K562 (cell line): Measurements from ENCODE around the gene TMEM147. TPM values are rescaled to one million over a fixed set of nuclear protein-coding genes. Genes with fewer than 3 reads are reported as not detected.

Experiments used
- ATAC-seq: fragments of 200-7000 bp; cut with Tn5 transposase; 3 replicates; pipeline ENCODE4 v1.9.1; 2020; ENCODE audit warnings: moderate library complexity
- BruUV-seq: library from RNA; stranded (reverse); fragments of 400-500 nt; replicated peaks from 2 replicates; lab custom pipeline; 2021; lab: Mats Ljungman, UMichigan
- CTCF ChIA-PET: fragments of 300-600 bp; formaldehyde crosslinking; extraction: SDS; loops from one replicate; lab custom pipeline; 2021; ENCODE audit warnings: low intra/inter-chr PET ratio; lab: Yijun Ruan, JAX
- POLR2A ChIA-PET: fragments of 300-600, 350-650 bp; sonication (Branson Sonifier 250); formaldehyde crosslinking; extraction: SDS; loops from one replicate; lab custom pipeline; 2021; ENCODE audit warnings: antibody characterized with exemption, inconsistent platforms; lab: Yijun Ruan, JAX
- DNase-seq, 4 experiments: peaks; one replicate each; pipeline versions ENCODE4 v3.0.0 to v3.0.0-alpha.2; 2011 to 2018; ENCODE audit warnings: low spot score in 3 of 4, mixed read lengths in 3 of 4; ENCODE audit errors: extremely low read depth in 1 of 4
- FAIRE-seq: peaks from 2 replicates; lab custom pipeline; 2011; peaks lifted over from hg19 to GRCh38; lab: Jason Lieb, UNC
- H2AFZ ChIP-seq: 2 replicates; pipeline ENCODE4 v1.6.0; 2011; ENCODE audit warnings: low read depth, low read length, control low read depth, inconsistent platforms
- H3K27ac ChIP-seq: fragments of 200-600 bp; 3 replicates; pipeline ENCODE4 v1.8.0; 2011; ENCODE audit warnings: low read depth, mild to moderate bottlenecking, control low read depth, inconsistent platforms, low read length, moderate library complexity, mixed read lengths; ENCODE audit errors: extremely low read depth
- H3K27me3 ChIP-seq, 2 experiments: fragments of 300-600 bp in 1 of 2; 2 replicates in 1 of 2; 3 replicates in 1 of 2; pipeline versions ENCODE4 v1.6.0 to v1.8.0; 2011; ENCODE audit warnings: inconsistent platforms in 2 of 2, low read length in 2 of 2, mild to moderate bottlenecking in 1 of 2, mixed read lengths in 1 of 2, moderate library complexity in 1 of 2; ENCODE audit not compliant: control insufficient read depth in 2 of 2, insufficient read depth in 2 of 2
- H3K36me3 ChIP-seq: fragments of 300-600 bp; 3 replicates; pipeline ENCODE4 v1.8.0; 2011; ENCODE audit warnings: mild to moderate bottlenecking, low read length, inconsistent platforms; ENCODE audit not compliant: control insufficient read depth, insufficient read depth
- H3K4me1 ChIP-seq, 2 experiments: fragments of 200-600 bp in 1 of 2; replicated peaks in 1 of 2; 2 replicates in 1 of 2; 3 replicates in 1 of 2; pipeline versions ENCODE4 v1.5.1 to v1.8.0; 2011; ENCODE audit warnings: inconsistent platforms in 2 of 2, low read length in 2 of 2, mild to moderate bottlenecking in 1 of 2, mixed read lengths in 1 of 2, moderate library complexity in 1 of 2; ENCODE audit not compliant: control insufficient read depth in 2 of 2, insufficient read depth in 2 of 2
- H3K4me2 ChIP-seq: 2 replicates; pipeline ENCODE4 v1.6.1; 2011; ENCODE audit warnings: low read length, control low read depth, inconsistent platforms, mixed read lengths; ENCODE audit not compliant: insufficient read depth
- H3K4me3 ChIP-seq: fragments of 200-600 bp; sonication (generic), shearing (Covaris generic); 2 replicates; pipeline ENCODE4 v1.5.1; 2016; ENCODE audit warnings: control low read depth, inconsistent platforms
- H3K79me2 ChIP-seq: fragments of 200-600 bp; 3 replicates; pipeline ENCODE4 v1.8.0; 2011; ENCODE audit warnings: low read length, inconsistent platforms; ENCODE audit not compliant: control insufficient read depth, insufficient read depth
- H3K9ac ChIP-seq, 2 experiments: 2 replicates each; pipeline versions ENCODE4 v1.6.0 to v1.6.1; 2011; ENCODE audit warnings: low read depth in 2 of 2, low read length in 2 of 2, control low read depth in 1 of 2, inconsistent platforms in 1 of 2, mild to moderate bottlenecking in 1 of 2, mixed read lengths in 1 of 2; ENCODE audit not compliant: insufficient read depth in 1 of 2
- H3K9me1 ChIP-seq: one replicate; pipeline ENCODE4 v1.6.0; 2011; ENCODE audit warnings: inconsistent platforms, mild to moderate bottlenecking, low read length, moderate library complexity; ENCODE audit not compliant: control insufficient read depth, insufficient read depth
- H3K9me3 ChIP-seq: replicated peaks from 2 replicates; pipeline ENCODE4 v1.5.1; 2011; ENCODE audit warnings: low read depth, low read length, inconsistent platforms; ENCODE audit not compliant: control insufficient read depth, insufficient read depth
- H4K20me1 ChIP-seq: replicated peaks from 2 replicates; pipeline ENCODE4 v1.6.1; 2011; ENCODE audit warnings: low read length, inconsistent platforms, mixed read lengths; ENCODE audit not compliant: control insufficient read depth, insufficient read depth
- CEBPB ChIP-seq: fragments of 450-650 bp; IDR thresholded peaks from 2 replicates; pipeline ENCODE4 v1.6.1; 2016; ENCODE audit warnings: missing genetic modification characterization, missing compliant biosample characterization
- CEBPG ChIP-seq, 3 experiments: fragments of 200-800 bp in 1 of 3; sonication (Bioruptor generic) in 1 of 3; sonication (generic) in 1 of 3; formaldehyde crosslinking in 1 of 3; IDR thresholded peaks in 2 of 3; conservative IDR thresholded peaks in 1 of 3; 2 replicates each; pipeline versions ENCODE4 v1.6.1 to v1.8.0; 2016 to 2022; ENCODE audit warnings: missing compliant biosample characterization in 2 of 3, missing genetic modification characterization in 2 of 3, mild to moderate bottlenecking in 1 of 3, missing genetic modification reagents in 1 of 3
- WGBS: fragments of 100-300 bp; shearing (Covaris generic); methylation state at CpG from one replicate; pipeline ENCODE4 v1.1.6; 2016; ENCODE audit warnings: low coverage, mixed read lengths; ENCODE audit not compliant: insufficient coverage; ENCODE audit errors: missing lambda C conversion rate; 5-methylcytosine and 5-hydroxymethylcytosine counted together
- in situ Hi-C: fragments of 300-500 bp; cut with MboI; formaldehyde crosslinking; loops from 4 replicates; pipeline ENCODE4 v1.15.0; 2018; ENCODE audit warnings: inconsistent platforms, mixed read lengths
- intact Hi-C: fragments of 100-400 bp; cut with micrococcal nuclease; formaldehyde crosslinking; loops from 2 replicates; pipeline ENCODE4 v1.14.2; 2022
- polyA plus RNA-seq, 8 experiments: library from polyadenylated mRNA; depleted of rRNA in 4 of 8; stranded (reverse) in 5 of 8; unstranded in 3 of 8; fragments of >200 nt; fragmentation: Nextera tagmentation in 2 of 8; fragmentation: Illumina TruSeq in 1 of 8; extraction: Ambion mirVana in 2 of 8; extraction: Trizol in 1 of 8; gene quantifications; 2 replicates each; pipeline versions ENCODE4 v1.2.1 to v1.2.3, GENCODE V29; 2011 to 2014; ENCODE audit warnings: inconsistent platforms in 1 of 8, missing spikeins in 1 of 8
- total RNA-seq, 7 experiments: library from RNA; depleted of rRNA in 6 of 7; stranded (reverse); fragments of >200 nt in 6 of 7; fragmentation: Illumina TruSeq in 2 of 7; extraction: Trizol in 2 of 7; gene quantifications; 2 replicates each; pipeline versions ENCODE4 v1.2.1 to v1.2.3, GENCODE V29; 2011 to 2021; ENCODE audit warnings: low replicate concordance in 1 of 7
- TF ChIP-seq, protein P1 (sequence below): fragments of 250-450 bp; sonication (Bioruptor Pico); IDR thresholded peaks from 2 replicates; pipeline ENCODE4 v1.4.0; 2020; ENCODE audit warnings: mild to moderate bottlenecking, moderate library complexity

TMEM147 gene
- total and polyA plus RNA-seq, 9 of the 15 experiments (the other 6 are each of a cell fraction or from before 2014, with no cell fraction given), result 73.8 to 194 (median 142) TPM

DNA sequence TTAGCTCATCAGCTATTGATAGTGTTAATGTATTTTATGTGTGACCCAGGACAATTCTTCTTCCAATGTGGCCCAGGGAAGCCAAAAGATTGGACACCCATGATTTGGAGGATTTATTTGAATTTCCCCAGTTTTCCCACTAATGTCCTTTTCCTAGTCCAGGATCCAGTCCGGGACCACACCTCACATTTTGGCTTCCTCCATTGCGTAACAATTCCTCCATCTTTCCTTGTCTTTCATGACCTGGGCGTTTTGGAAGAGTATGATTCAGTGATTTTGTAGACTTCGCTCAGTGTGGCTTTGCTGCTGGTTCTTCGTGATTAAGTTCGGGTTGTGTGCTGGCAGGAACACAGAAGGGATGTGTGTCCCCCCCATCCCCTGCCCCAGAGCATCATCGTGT lies 21.3 kb downstream of the TMEM147 start:
- in situ Hi-C loops, result no loop called here
- no peak overlapping the region for H2AFZ ChIP-seq
- intact Hi-C loops, result no loop called here
- FAIRE-seq, result no peak
- H3K4me2 ChIP-seq, result no peak overlapping the region
- ChIA-PET POLR2A (no interaction called here), CTCF (interaction anchor here (0.6 kb wide), 1 partner anchor 146 kb away, joined by 3 read pairs; no protein-coding TSS in a partner anchor)
- H3K9me1 ChIP-seq, result no peaks in the 10 kb centered on the region
- no peaks in the 10 kb centered on the region for H3K79me2 ChIP-seq
- peaks cover 0 to 6% of the 10 kb centered on the region in 2 experiments; a peak in 2 of 5 replicates for H3K4me1 ChIP-seq
- no peak for DNase-seq
- no peak overlapping the region for H3K27ac ChIP-seq
- H3K9me3 ChIP-seq, result no peaks in the 10 kb centered on the region
- peaks cover 6 to 46% of the 10 kb centered on the region in 2 experiments; a peak in 4 of 5 replicates for H3K27me3 ChIP-seq
- no peaks in the 10 kb centered on the region for H3K36me3 ChIP-seq
- no peak overlapping the region for H3K4me3 ChIP-seq
- TF ChIP-seq CEBPB (tag) (peak; percentile 64), CEBPG (CRISPR knock-in tag; IDR thresholded peaks at IDR 0.05) (no peak), CEBPG (tag; conservative IDR thresholded peaks at IDR 0.05 in 1 of 2, IDR thresholded peaks at IDR 0.05 in 1 of 2) (peak; percentile 52 to 66)
- TF ChIP-seq, protein P1, sequence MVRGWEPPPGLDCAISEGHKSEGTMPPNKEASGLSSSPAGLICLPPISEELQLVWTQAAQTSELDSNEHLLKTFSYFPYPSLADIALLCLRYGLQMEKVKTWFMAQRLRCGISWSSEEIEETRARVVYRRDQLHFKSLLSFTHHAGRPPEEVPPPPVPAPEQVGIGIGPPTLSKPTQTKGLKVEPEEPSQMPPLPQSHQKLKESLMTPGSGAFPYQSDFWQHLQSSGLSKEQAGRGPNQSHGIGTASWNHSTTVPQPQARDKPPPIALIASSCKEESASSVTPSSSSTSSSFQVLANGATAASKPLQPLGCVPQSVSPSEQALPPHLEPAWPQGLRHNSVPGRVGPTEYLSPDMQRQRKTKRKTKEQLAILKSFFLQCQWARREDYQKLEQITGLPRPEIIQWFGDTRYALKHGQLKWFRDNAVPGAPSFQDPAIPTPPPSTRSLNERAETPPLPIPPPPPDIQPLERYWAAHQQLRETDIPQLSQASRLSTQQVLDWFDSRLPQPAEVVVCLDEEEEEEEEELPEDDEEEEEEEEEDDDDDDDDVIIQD (CRISPR knock-in tag), result no peak
- no peaks in the 10 kb centered on the region for H4K20me1 ChIP-seq
- no TSS peak for BruUV-seq
- ATAC-seq, result no peak
- H3K9ac ChIP-seq, result no peak overlapping the region
- 7% methylated on average over 7 of the region's 7 CpGs for WGBS
